ENCODE measurements around the gene CFAP46.
"Not testable (repeated sequence)": the region's sequence is repeated elsewhere in the genome, so short reads cannot be mapped to it uniquely, and the experiment has no call there.

The CFAP46 gene

DNA sequence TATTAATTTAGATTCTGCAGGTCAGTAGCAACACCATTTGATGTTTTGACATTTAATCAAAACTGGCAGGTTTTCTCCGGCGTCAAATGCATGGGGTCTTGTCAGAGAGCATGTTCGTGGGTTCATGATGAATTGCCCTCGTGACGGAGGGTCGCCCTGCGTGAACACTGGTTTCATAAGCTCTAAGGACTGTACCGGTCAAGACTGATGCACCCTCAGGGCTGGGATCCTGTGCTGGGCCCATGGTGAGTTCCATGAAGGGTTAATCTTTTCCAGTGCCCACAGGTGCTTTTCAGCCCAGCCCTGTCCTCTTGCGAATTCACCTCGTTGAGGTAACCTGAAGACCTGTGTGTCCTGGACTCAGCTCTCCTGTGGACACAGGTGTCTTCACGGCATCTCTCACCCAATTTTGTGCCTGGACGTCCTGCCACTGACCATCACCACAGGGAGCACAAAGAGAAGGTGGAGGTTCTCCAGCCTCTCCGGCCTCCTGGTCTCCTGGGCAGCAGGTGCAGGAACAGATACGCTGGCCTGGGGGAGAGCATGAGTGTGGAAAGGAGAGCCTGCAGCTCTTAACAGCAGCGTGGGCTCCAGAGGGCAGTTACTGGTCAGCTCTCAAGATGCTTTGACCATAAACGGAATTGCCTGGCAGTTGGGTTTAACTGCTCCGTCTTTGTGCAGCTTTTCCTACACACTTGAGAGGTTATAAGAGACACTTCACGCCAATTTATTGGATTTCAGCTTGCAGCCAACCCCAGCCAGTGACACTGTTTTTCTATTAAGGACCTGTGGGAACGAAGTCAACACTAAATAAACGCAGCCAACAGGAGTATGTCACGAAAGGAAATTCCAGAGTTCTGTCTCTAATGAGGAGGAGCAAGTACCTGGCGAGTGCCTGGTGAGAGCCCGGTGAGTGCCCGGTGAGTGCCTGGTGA, 37.4 kb upstream of the CFAP46 start:
- no peak for DNase-seq (ENCODE audit: low read depth)

DNA sequence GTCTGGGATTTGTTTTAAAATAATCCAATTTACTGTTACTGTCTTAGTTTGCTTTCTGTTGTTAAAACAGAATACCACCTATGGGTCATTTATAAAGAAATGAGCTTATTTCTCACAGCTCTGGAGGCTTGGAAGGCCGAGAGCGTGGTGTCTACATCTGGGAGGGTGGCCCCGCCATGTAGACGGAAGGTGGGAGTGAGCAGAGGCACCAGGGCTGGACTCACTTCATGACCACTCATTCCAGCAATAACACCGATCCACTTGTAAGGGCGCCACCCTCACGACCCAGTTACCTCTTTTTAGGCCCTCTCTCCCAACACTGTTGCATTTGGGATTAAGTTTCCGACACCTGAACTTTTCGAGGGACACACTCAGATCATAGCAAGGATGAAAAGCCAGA, 36.2 kb upstream of the CFAP46 start:
- no peak for DNase-seq (ENCODE audit: low read depth)

DNA sequence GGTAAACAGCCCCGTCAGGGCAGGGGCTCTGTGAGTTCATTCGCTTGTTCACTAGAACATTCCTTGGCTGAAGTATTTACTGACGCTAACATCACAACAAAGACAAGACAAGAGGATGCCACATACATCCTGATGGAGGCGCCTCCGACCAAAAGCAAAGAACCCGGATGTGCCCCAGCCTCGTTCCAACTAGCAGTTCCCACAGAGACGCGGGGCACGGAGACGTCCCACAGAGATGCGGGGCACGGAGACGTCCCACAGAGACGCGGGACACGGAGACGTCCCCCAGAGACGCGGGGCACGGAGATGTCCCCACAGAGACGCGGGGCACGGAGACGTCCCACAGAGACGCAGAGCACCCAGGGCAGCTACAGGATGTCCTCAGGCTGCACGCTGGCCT, 35.4 kb upstream of the CFAP46 start:
- no peak for DNase-seq (ENCODE audit: low read depth)

DNA sequence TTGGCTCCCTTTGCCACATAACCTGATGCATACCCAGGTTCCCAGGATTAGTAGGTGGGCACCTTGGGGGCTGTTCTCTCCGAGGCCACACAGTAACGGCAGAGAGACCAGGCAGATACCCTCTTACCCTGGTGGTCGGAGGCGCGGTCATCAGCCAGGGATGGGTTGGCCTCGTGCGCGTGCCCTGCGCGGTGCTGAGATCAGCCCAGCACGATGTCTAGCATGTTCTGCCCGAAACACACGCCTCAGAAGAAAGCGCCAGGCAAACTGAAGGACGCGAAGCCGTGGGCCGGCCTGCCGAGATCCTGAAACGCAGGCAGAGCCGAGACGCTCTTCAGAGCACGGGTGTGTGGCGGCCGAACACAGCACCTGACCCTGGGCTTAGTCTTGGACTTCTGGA, 34.7 kb upstream of the CFAP46 start:
- no peak for DNase-seq (ENCODE audit: low read depth)

DNA sequence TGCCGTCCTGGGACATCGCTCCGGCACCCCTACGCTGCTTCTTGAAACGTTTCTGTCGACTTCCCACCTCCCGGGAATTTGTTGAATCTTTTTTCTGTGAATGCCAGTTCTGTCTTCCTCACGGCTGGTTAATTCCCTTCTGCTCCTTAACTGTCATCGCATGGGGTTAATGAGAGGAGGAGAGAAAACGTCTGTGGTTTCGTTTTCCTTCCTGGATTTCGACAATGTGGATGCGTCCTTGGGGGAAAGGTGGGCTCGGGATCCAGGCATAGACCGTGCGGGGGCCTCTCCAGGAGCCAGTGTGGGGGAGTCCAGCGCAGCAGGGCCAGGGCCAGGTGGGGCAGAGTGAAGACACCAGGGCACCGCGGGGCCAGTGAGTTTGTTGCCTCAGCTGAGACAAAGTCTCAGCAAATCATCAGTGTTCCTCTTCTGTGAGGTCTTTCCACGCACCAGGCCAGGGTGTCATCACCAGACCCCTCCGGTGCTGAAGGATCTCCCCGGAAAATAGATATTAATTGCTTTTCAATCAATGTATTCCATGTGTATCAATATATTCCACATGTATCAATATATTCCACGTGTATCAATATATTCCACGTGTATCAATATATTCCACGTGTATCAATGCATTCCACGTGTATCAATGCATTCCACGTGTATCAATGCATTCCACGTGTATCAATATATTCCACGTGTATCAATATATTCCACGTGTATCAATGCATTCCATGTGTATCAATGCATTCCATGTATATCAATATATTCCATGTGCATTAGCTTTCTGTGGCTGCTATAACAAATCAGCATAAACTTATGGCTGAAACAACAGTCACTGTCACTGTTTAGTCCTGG, 33.7 kb upstream of the CFAP46 start:
- no peak for DNase-seq (ENCODE audit: low read depth)

GRCh38 chr10:132974886-132975830, 32.8 kb upstream of the CFAP46 start:
- no peak for DNase-seq (ENCODE audit: low read depth)

- DNase-seq (ENCODE audit: low read depth) = no peak
Observed at GRCh38 chr10:132974249-132974796, 32.0 kb upstream of the CFAP46 start.

DNA sequence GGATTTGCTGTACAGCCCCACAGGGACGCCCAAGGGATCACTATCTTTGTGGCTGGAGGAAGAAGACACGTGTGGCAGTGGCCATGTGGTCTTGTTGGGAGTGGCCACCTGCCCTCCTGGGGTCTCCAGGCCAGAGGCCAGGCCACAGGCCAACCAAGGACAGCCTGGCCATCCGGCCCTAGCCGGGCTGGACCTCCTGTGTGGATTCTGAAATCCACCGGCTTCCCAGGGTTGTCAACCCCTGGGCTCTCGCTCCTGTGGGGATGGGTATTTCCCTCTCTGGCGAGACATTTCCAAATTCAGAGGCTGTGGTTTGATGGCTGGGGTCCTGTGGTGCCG, 31.5 kb upstream of the CFAP46 start:
- no peak for DNase-seq (ENCODE audit: low read depth)

DNA sequence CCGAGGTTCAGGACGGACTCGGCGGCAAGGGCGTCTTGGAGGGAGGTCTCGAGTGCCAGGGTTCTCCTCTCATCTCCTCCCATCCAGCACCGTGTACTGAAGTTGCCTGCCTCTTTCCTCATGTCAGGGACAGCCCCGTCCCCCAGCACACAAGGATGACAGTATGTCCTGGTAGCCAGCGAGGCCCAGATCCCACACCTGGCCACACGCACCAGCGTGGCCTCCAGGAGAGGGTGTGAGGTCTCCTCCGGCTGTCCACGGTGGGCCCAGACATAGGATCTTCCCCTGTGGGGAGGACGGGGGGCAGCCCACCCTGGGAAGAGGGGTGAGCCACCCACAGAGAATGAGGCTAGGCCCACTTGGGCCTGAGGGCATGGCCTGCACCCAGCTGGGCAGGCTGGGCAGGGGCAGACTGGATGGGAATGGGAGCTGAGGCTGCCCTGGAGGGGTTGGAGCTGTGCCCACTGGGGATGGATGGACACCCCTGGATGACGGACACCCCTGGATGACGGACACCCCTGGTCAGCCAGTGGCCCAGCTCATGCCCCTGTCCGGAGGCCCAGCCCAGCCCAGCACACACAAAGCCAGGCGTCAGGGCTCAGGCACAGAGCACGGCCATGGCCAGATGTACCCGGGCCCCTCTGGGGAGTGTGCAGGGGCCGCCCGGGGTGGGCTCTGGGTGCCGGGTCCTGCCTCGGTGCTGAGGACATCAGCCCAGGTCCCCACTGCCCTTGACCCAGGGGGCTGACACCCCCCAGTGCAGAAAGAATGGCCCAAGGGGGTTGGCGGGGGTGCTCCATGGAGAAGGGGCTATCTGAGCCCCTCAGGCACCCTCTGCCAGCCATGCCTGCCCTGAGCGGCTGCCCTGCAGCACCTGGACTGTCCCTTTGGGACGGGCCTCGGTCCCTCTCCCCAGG, 30.9 kb upstream of the CFAP46 start:
- DNase-seq (ENCODE audit: low read depth) = no peak

GRCh38 chr10:132972149-132972985, 30.0 kb upstream of the CFAP46 start:
- DNase-seq (ENCODE audit: low read depth) = no peak

DNA sequence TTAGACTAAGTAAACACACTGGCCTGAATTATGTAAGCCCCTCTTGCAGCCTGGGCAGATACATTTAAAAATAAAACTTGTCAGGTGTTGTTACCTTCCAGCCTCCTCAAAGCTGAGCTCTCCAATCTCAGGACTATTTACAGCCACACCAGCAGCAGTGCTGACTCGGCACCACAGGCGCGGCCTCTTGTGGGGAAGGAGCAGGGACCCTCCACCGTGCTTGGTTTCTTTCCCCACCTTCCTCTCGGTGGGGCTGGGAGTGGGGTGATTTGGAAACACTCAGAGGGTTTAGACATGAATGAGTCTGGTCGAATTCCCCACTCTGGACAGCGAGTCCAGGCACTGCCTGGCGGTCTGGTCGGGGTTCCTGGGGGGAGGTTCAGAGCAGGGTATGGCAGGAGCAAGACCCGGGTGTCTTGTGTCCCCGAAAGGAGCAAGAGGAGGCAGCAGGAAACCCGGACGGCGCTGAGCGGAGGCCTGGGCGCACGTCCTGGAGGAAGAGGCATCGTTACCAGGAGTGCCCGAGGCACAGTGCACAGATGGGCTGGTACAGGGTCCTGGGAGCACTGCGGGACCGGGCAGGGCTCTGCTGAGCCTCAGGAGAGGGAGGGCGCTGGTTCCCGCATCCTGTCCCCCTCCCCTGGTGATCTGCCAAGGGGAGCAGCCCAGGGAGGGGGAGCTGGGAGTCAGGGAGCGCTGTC, 29.2 kb upstream of the CFAP46 start:
- DNase-seq (ENCODE audit: low read depth) = no peak

GRCh38 chr10:132970641-132971438, 28.5 kb upstream of the CFAP46 start:
- DNase-seq (ENCODE audit: low read depth) = no peak

DNA sequence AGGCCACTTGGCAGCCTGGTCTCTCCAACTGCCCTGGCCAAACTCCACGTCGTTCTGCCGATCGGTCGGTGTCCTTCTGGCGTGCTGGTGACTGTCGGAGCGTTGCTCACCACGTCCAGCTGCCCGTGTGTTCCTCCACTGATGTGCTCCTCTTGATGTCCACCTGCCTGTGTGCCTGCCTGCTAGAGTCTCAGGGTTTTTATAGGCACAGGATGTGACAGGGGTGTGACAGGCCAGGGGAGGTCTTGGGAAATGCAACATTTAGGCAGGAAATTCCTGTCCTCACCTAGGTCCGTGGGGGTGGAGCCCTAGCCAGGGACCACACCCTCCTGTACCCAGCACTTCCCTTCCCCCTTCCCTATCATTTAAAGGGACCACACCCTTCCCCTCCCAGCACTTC, 25.2 kb upstream of the CFAP46 start:
- DNase-seq (ENCODE audit: low read depth) = no peak

DNA sequence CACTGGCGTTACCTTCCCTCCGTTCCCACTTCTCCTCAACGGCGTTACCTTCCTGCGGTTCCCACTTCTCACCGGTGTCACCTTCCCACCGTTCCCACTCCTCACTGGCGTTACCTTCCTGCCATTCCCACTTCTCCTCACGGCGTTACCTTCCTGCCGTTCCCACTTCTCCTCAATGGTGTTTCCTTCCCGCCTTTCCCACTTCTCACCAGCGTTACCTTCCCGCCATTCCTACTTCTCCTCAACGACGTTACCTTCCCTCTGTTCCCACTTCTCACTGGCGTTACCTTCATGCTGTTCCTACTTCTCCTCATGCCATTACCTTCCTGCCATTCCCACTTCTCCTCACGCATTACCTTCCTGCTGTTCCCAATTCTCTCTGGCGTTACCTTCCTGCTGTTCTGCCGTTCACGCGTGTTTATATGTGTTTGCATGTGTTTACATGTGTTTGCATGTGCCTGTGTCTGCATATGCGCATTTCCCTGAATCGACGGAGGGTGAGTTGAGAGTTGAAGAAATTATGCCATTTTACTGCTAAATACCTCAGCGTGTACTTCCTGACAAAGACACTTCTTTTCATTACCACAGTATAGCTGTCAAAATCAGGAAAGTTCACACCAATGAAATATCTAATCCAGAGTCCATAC, 23.2 kb upstream of the CFAP46 start:
- DNase-seq (ENCODE audit: low read depth) = no peak

DNA sequence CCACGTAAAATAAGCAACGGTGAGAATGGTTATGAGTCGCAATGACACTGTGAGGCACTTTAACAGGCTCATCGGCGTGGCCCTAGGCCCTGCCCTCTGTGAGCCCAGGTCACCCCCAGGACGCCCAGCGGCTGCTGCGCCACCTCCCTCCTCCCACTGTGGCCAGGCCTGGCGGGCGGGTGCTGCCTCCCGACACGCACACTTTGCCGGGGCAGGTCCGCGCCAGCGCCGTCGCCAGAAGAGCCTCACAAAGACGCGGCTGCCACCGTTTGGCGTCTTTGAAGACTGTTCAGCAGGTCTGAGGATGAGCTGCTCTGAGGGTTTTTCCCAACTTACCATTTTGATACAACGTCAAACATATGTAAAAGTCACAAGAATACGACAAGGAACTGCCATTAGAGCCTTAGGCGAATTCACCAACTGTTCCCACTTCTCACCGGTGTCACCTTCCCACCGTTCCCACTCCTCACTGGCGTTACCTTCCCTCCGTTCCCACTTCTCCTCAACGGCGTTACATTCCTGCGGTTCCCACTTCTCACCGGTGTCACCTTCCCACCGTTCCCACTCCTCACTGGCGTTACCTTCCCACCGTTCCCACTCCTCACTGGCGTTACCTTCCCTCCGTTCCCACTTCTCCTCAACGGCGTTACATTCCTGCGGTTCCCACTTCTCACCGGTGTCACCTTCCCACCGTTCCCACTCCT, 22.5 kb upstream of the CFAP46 start:
- not testable (repeated sequence) for DNase-seq (ENCODE audit: low read depth)

DNA sequence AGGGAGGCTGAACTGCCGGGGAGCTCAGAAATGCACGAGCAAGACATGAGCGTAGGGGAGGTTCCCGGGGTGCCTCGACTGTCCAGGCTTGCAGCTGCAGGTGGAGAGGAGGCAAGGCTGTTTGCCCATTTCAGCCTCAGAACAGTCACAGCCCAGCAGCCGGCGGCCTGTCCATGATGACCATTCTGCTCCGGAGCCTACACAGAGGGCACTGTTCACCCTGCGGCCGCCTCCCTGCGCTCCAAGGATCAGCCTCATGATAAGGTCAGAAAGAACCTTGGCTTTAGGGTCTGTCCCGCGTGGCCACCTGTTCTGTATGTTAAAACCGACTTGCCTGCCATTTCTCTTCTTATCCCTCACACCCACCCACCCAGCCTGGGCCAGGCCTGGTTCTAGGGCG, 21.9 kb upstream of the CFAP46 start:
- no peak for DNase-seq (ENCODE audit: low read depth)

- no peak for DNase-seq (ENCODE audit: low read depth)
Observed at GRCh38 chr10:132963430-132963960, 21.1 kb upstream of the CFAP46 start.
